K562 (cell line): Measurements from ENCODE around the gene PPP1R17. TPM values are rescaled to one million over a fixed set of nuclear protein-coding genes. Genes with fewer than 3 reads are reported as not detected.

Experiments
- ATAC-seq: fragments of 200-7000 bp; cut with Tn5 transposase; 3 replicates; pipeline ENCODE4 v1.9.1; 2020; ENCODE audit warnings: moderate library complexity
- BruUV-seq: library from RNA; stranded (reverse); fragments of 400-500 nt; replicated peaks from 2 replicates; lab custom pipeline; 2021; lab: Mats Ljungman, UMichigan
- CTCF ChIA-PET: fragments of 300-600 bp; formaldehyde crosslinking; extraction: SDS; loops from one replicate; lab custom pipeline; 2021; ENCODE audit warnings: low intra/inter-chr PET ratio; lab: Yijun Ruan, JAX
- POLR2A ChIA-PET: fragments of 300-600, 350-650 bp; sonication (Branson Sonifier 250); formaldehyde crosslinking; extraction: SDS; loops from one replicate; lab custom pipeline; 2021; ENCODE audit warnings: antibody characterized with exemption, inconsistent platforms; lab: Yijun Ruan, JAX
- DNase-seq, 4 experiments: peaks; one replicate each; pipeline versions ENCODE4 v3.0.0 to v3.0.0-alpha.2; 2011 to 2018; ENCODE audit warnings: low spot score in 3 of 4, mixed read lengths in 3 of 4; ENCODE audit errors: extremely low read depth in 1 of 4
- FAIRE-seq: peaks from 2 replicates; lab custom pipeline; 2011; peaks lifted over from hg19 to GRCh38; lab: Jason Lieb, UNC
- H2AFZ ChIP-seq: 2 replicates; pipeline ENCODE4 v1.6.0; 2011; ENCODE audit warnings: low read depth, low read length, control low read depth, inconsistent platforms
- H3K27ac ChIP-seq: fragments of 200-600 bp; 3 replicates; pipeline ENCODE4 v1.8.0; 2011; ENCODE audit warnings: low read depth, mild to moderate bottlenecking, control low read depth, inconsistent platforms, low read length, moderate library complexity, mixed read lengths; ENCODE audit errors: extremely low read depth
- H3K27me3 ChIP-seq, 2 experiments: fragments of 300-600 bp in 1 of 2; 2 replicates in 1 of 2; 3 replicates in 1 of 2; pipeline versions ENCODE4 v1.6.0 to v1.8.0; 2011; ENCODE audit warnings: inconsistent platforms in 2 of 2, low read length in 2 of 2, mild to moderate bottlenecking in 1 of 2, mixed read lengths in 1 of 2, moderate library complexity in 1 of 2; ENCODE audit not compliant: control insufficient read depth in 2 of 2, insufficient read depth in 2 of 2
- H3K36me3 ChIP-seq: fragments of 300-600 bp; 3 replicates; pipeline ENCODE4 v1.8.0; 2011; ENCODE audit warnings: mild to moderate bottlenecking, low read length, inconsistent platforms; ENCODE audit not compliant: control insufficient read depth, insufficient read depth
- H3K4me1 ChIP-seq, 2 experiments: fragments of 200-600 bp in 1 of 2; replicated peaks in 1 of 2; 2 replicates in 1 of 2; 3 replicates in 1 of 2; pipeline versions ENCODE4 v1.5.1 to v1.8.0; 2011; ENCODE audit warnings: inconsistent platforms in 2 of 2, low read length in 2 of 2, mild to moderate bottlenecking in 1 of 2, mixed read lengths in 1 of 2, moderate library complexity in 1 of 2; ENCODE audit not compliant: control insufficient read depth in 2 of 2, insufficient read depth in 2 of 2
- H3K4me2 ChIP-seq: 2 replicates; pipeline ENCODE4 v1.6.1; 2011; ENCODE audit warnings: low read length, control low read depth, inconsistent platforms, mixed read lengths; ENCODE audit not compliant: insufficient read depth
- H3K4me3 ChIP-seq: fragments of 200-600 bp; sonication (generic), shearing (Covaris generic); 2 replicates; pipeline ENCODE4 v1.5.1; 2016; ENCODE audit warnings: control low read depth, inconsistent platforms
- H3K79me2 ChIP-seq: fragments of 200-600 bp; 3 replicates; pipeline ENCODE4 v1.8.0; 2011; ENCODE audit warnings: low read length, inconsistent platforms; ENCODE audit not compliant: control insufficient read depth, insufficient read depth
- H3K9ac ChIP-seq, 2 experiments: 2 replicates each; pipeline versions ENCODE4 v1.6.0 to v1.6.1; 2011; ENCODE audit warnings: low read depth in 2 of 2, low read length in 2 of 2, control low read depth in 1 of 2, inconsistent platforms in 1 of 2, mild to moderate bottlenecking in 1 of 2, mixed read lengths in 1 of 2; ENCODE audit not compliant: insufficient read depth in 1 of 2
- H3K9me1 ChIP-seq: one replicate; pipeline ENCODE4 v1.6.0; 2011; ENCODE audit warnings: inconsistent platforms, mild to moderate bottlenecking, low read length, moderate library complexity; ENCODE audit not compliant: control insufficient read depth, insufficient read depth
- H3K9me3 ChIP-seq: replicated peaks from 2 replicates; pipeline ENCODE4 v1.5.1; 2011; ENCODE audit warnings: low read depth, low read length, inconsistent platforms; ENCODE audit not compliant: control insufficient read depth, insufficient read depth
- H4K20me1 ChIP-seq: replicated peaks from 2 replicates; pipeline ENCODE4 v1.6.1; 2011; ENCODE audit warnings: low read length, inconsistent platforms, mixed read lengths; ENCODE audit not compliant: control insufficient read depth, insufficient read depth
- ARID1B ChIP-seq: fragments of 450-650 bp; IDR thresholded peaks from 2 replicates; pipeline ENCODE4 v1.6.1; 2016; ENCODE audit warnings: antibody characterized with exemption, mild to moderate bottlenecking, inconsistent platforms
- CTCF ChIP-seq, 3 experiments: IDR thresholded peaks in 2 of 3; conservative IDR thresholded peaks in 1 of 3; 2 replicates each; pipeline ENCODE4 v1.5.1; 2011 to 2012; ENCODE audit warnings: low read length in 3 of 3, mild to moderate bottlenecking in 3 of 3, control low read depth in 2 of 3, improper control_type of control experiment in 1 of 3, inconsistent platforms in 1 of 3, low read depth in 1 of 3, mixed read lengths in 1 of 3, moderate library complexity in 1 of 3; ENCODE audit not compliant: insufficient read depth in 2 of 3
- IFI16 ChIP-seq: fragments of 250-450 bp; sonication (Bioruptor Pico); IDR thresholded peaks from 2 replicates; pipeline ENCODE4 v2.1.2; 2022; ENCODE audit warnings: mild to moderate bottlenecking, inconsistent platforms
- SAP30 ChIP-seq: fragments of 200-600 bp; sonication (generic); IDR thresholded peaks from 2 replicates; pipeline ENCODE4 v1.6.1; 2012; ENCODE audit warnings: borderline replicate concordance, low read depth, mild to moderate bottlenecking, moderate library complexity, low read length, control low read depth, inconsistent platforms; ENCODE audit not compliant: insufficient read depth, poor library complexity, severe bottlenecking
- ZNF551 ChIP-seq: fragments of 250-450 bp; sonication (Bioruptor Pico); IDR thresholded peaks from 2 replicates; pipeline ENCODE4 v1.5.0; 2021; ENCODE audit warnings: mild to moderate bottlenecking, moderate library complexity
- WGBS: fragments of 100-300 bp; shearing (Covaris generic); methylation state at CpG from one replicate; pipeline ENCODE4 v1.1.6; 2016; ENCODE audit warnings: low coverage, mixed read lengths; ENCODE audit not compliant: insufficient coverage; ENCODE audit errors: missing lambda C conversion rate; 5-methylcytosine and 5-hydroxymethylcytosine counted together
- in situ Hi-C: fragments of 300-500 bp; cut with MboI; formaldehyde crosslinking; loops from 4 replicates; pipeline ENCODE4 v1.15.0; 2018; ENCODE audit warnings: inconsistent platforms, mixed read lengths
- intact Hi-C: fragments of 100-400 bp; cut with micrococcal nuclease; formaldehyde crosslinking; loops from 2 replicates; pipeline ENCODE4 v1.14.2; 2022
- polyA plus RNA-seq, 8 experiments: library from polyadenylated mRNA; depleted of rRNA in 4 of 8; stranded (reverse) in 5 of 8; unstranded in 3 of 8; fragments of >200 nt; fragmentation: Nextera tagmentation in 2 of 8; fragmentation: Illumina TruSeq in 1 of 8; extraction: Ambion mirVana in 2 of 8; extraction: Trizol in 1 of 8; gene quantifications; 2 replicates each; pipeline versions ENCODE4 v1.2.1 to v1.2.3, GENCODE V29; 2011 to 2014; ENCODE audit warnings: inconsistent platforms in 1 of 8, missing spikeins in 1 of 8
- total RNA-seq, 7 experiments: library from RNA; depleted of rRNA in 6 of 7; stranded (reverse); fragments of >200 nt in 6 of 7; fragmentation: Illumina TruSeq in 2 of 7; extraction: Trizol in 2 of 7; gene quantifications; 2 replicates each; pipeline versions ENCODE4 v1.2.1 to v1.2.3, GENCODE V29; 2011 to 2021; ENCODE audit warnings: low replicate concordance in 1 of 7

The PPP1R17 gene
- total and polyA plus RNA-seq, 9 of the 15 experiments (the other 6 are each of a cell fraction or from before 2014, with no cell fraction given), result not detected

- ATAC-seq, result peak; percentile 53; the same call in 2 of the 3 replicates
- Histone ChIP-seq H3K36me3 (no peaks in the 10 kb centered on the region), H3K4me1 (no peaks in the 10 kb centered on the region), H3K4me2 (no peak overlapping the region), H3K79me2 (no peaks in the 10 kb centered on the region), H3K27ac (no peak overlapping the region), H2AFZ (no peak overlapping the region), H3K27me3 (no peaks in the 10 kb centered on the region), H3K4me3 (no peak overlapping the region), H4K20me1 (no peaks in the 10 kb centered on the region), H3K9me3 (no peaks in the 10 kb centered on the region), H3K9ac (no peak overlapping the region), H3K9me1 (no peaks in the 10 kb centered on the region)
- in situ Hi-C loops (no loop called here), intact Hi-C loops (no loop called here)
- TF ChIP-seq CTCF (IDR thresholded peaks at IDR 0.05 in 2 of 3, conservative IDR thresholded peaks at IDR 0.05 in 1 of 3; ENCODE audit: insufficient read depth in 2 of 3, low read depth in 1 of 3, low read length in 3 of 3), result peak in 1 of 3 experiments; percentile 51; a peak in 2 of 6 replicates
- TF ChIP-seq SAP30, result no peak
- no peak for TF ChIP-seq ZNF551 (CRISPR knock-in tag)
- no peak for TF ChIP-seq IFI16 (CRISPR knock-in tag)
- no peak for TF ChIP-seq ARID1B
- CTCF ChIA-PET, result no interaction called here
- BruUV-seq, result no TSS peak
- 0% methylated on average over 5 of the region's 5 CpGs for WGBS
- no peak for FAIRE-seq
- DNase-seq, result peak in 1 of 4 experiments; percentile 2
- POLR2A ChIA-PET, result no interaction called here
Observed at GRCh38 chr7:31663072-31663471, 23.9 kb upstream of the PPP1R17 start.
